Activated naive CD8-positive, alpha-beta T cell (primary cell): Measurements from ENCODE around the gene FBXL7.

Experiments
- H3K27ac Mint-ChIP-seq: one replicate; pipeline ENCODE4 v1.8.0; 2021; ENCODE audit warnings: mixed read lengths
- H3K27me3 Mint-ChIP-seq: one replicate; pipeline ENCODE4 v1.8.0; 2021; ENCODE audit warnings: mixed read lengths
- H3K36me3 Mint-ChIP-seq: one replicate; pipeline ENCODE4 v1.8.0; 2021; ENCODE audit warnings: mixed read lengths
- H3K4me1 Mint-ChIP-seq: one replicate; pipeline ENCODE4 v1.8.0; 2021; ENCODE audit warnings: low read depth, mixed read lengths
- H3K4me3 Mint-ChIP-seq: one replicate; pipeline ENCODE4 v1.8.0; 2021; ENCODE audit warnings: mild to moderate bottlenecking, mixed read lengths
- H3K9me3 Mint-ChIP-seq: one replicate; pipeline ENCODE4 v1.8.0; 2021; ENCODE audit warnings: low read depth, mixed read lengths

The FBXL7 gene

GRCh38 chr5:15618938-15619337 is 119.0 kb downstream of the FBXL7 start:
- H3K27me3 Mint-ChIP-seq, result no peaks in the 10 kb centered on the region
- H3K27ac Mint-ChIP-seq, result no peak overlapping the region
- peaks cover 6% of the 10 kb centered on the region for H3K9me3 Mint-ChIP-seq
- no peaks in the 10 kb centered on the region for H3K4me1 Mint-ChIP-seq
- H3K36me3 Mint-ChIP-seq, result no peaks in the 10 kb centered on the region
- no peak overlapping the region for H3K4me3 Mint-ChIP-seq

GRCh38 chr5:15620501-15620900 is 120.5 kb downstream of the FBXL7 start:
- H3K9me3 Mint-ChIP-seq, result peaks cover 6% of the 10 kb centered on the region
- H3K36me3 Mint-ChIP-seq, result no peaks in the 10 kb centered on the region
- no peak overlapping the region for H3K4me3 Mint-ChIP-seq
- H3K4me1 Mint-ChIP-seq, result no peaks in the 10 kb centered on the region
- H3K27me3 Mint-ChIP-seq, result no peaks in the 10 kb centered on the region
- H3K27ac Mint-ChIP-seq, result no peak overlapping the region

- H3K27me3 Mint-ChIP-seq, result no peaks in the 10 kb centered on the region
- no peaks in the 10 kb centered on the region for H3K36me3 Mint-ChIP-seq
- peaks cover 3% of the 10 kb centered on the region for H3K9me3 Mint-ChIP-seq
- H3K4me3 Mint-ChIP-seq, result no peak overlapping the region
- H3K4me1 Mint-ChIP-seq, result no peaks in the 10 kb centered on the region
- H3K27ac Mint-ChIP-seq, result no peak overlapping the region
Measured at GRCh38 chr5:15621094-15621493, 121.1 kb downstream of the FBXL7 start.

- Mint-ChIP-seq H3K9me3 (peaks cover 2% of the 10 kb centered on the region), H3K27ac (no peak overlapping the region), H3K36me3 (no peaks in the 10 kb centered on the region), H3K4me3 (no peak overlapping the region), H3K4me1 (no peaks in the 10 kb centered on the region), H3K27me3 (no peaks in the 10 kb centered on the region)
Measured at GRCh38 chr5:15623794-15624193, 123.8 kb downstream of the FBXL7 start.

GRCh38 chr5:15627109-15627508 is 127.1 kb downstream of the FBXL7 start:
- H3K36me3 Mint-ChIP-seq, result no peaks in the 10 kb centered on the region
- no peak overlapping the region for H3K27ac Mint-ChIP-seq
- H3K4me3 Mint-ChIP-seq, result no peak overlapping the region
- peaks cover 2% of the 10 kb centered on the region for H3K9me3 Mint-ChIP-seq
- no peaks in the 10 kb centered on the region for H3K4me1 Mint-ChIP-seq
- no peaks in the 10 kb centered on the region for H3K27me3 Mint-ChIP-seq

GRCh38 chr5:15627647-15628046 is 127.7 kb downstream of the FBXL7 start:
- Mint-ChIP-seq H3K27ac (no peak overlapping the region), H3K36me3 (no peaks in the 10 kb centered on the region), H3K9me3 (peaks cover 2% of the 10 kb centered on the region), H3K4me3 (no peak overlapping the region), H3K4me1 (no peaks in the 10 kb centered on the region), H3K27me3 (no peaks in the 10 kb centered on the region)

GRCh38 chr5:15630441-15630840 is 130.5 kb downstream of the FBXL7 start:
- no peaks in the 10 kb centered on the region for H3K36me3 Mint-ChIP-seq
- no peaks in the 10 kb centered on the region for H3K27me3 Mint-ChIP-seq
- H3K4me3 Mint-ChIP-seq, result no peak overlapping the region
- no peaks in the 10 kb centered on the region for H3K4me1 Mint-ChIP-seq
- H3K27ac Mint-ChIP-seq, result no peak overlapping the region
- no peaks in the 10 kb centered on the region for H3K9me3 Mint-ChIP-seq

- no peaks in the 10 kb centered on the region for H3K36me3 Mint-ChIP-seq
- no peaks in the 10 kb centered on the region for H3K4me1 Mint-ChIP-seq
- no peaks in the 10 kb centered on the region for H3K27me3 Mint-ChIP-seq
- H3K9me3 Mint-ChIP-seq, result peaks cover 5% of the 10 kb centered on the region
- H3K27ac Mint-ChIP-seq, result no peak overlapping the region
- no peak overlapping the region for H3K4me3 Mint-ChIP-seq
Measured at GRCh38 chr5:15634591-15635288, 134.8 kb downstream of the FBXL7 start.

- H3K4me1 Mint-ChIP-seq, result no peaks in the 10 kb centered on the region
- H3K27me3 Mint-ChIP-seq, result no peaks in the 10 kb centered on the region
- H3K36me3 Mint-ChIP-seq, result no peaks in the 10 kb centered on the region
- peaks cover 5% of the 10 kb centered on the region for H3K9me3 Mint-ChIP-seq
- no peak overlapping the region for H3K27ac Mint-ChIP-seq
- no peak overlapping the region for H3K4me3 Mint-ChIP-seq
Measured at GRCh38 chr5:15635289-15635616, 135.3 kb downstream of the FBXL7 start.

- H3K27ac Mint-ChIP-seq, result no peak overlapping the region
- H3K9me3 Mint-ChIP-seq, result peaks cover 7% of the 10 kb centered on the region
- no peaks in the 10 kb centered on the region for H3K36me3 Mint-ChIP-seq
- no peak overlapping the region for H3K4me3 Mint-ChIP-seq
- no peaks in the 10 kb centered on the region for H3K4me1 Mint-ChIP-seq
- no peaks in the 10 kb centered on the region for H3K27me3 Mint-ChIP-seq
Measured at GRCh38 chr5:15637345-15637744, 137.4 kb downstream of the FBXL7 start.

- no peak overlapping the region for H3K4me3 Mint-ChIP-seq
- no peaks in the 10 kb centered on the region for H3K36me3 Mint-ChIP-seq
- no peaks in the 10 kb centered on the region for H3K27me3 Mint-ChIP-seq
- peaks cover 7% of the 10 kb centered on the region for H3K9me3 Mint-ChIP-seq
- H3K4me1 Mint-ChIP-seq, result no peaks in the 10 kb centered on the region
- H3K27ac Mint-ChIP-seq, result no peak overlapping the region
Measured at GRCh38 chr5:15637886-15638285, 137.9 kb downstream of the FBXL7 start.

GRCh38 chr5:15638296-15638695 is 138.3 kb downstream of the FBXL7 start:
- Mint-ChIP-seq H3K27me3 (no peaks in the 10 kb centered on the region), H3K4me1 (no peaks in the 10 kb centered on the region), H3K9me3 (peaks cover 7% of the 10 kb centered on the region), H3K36me3 (no peaks in the 10 kb centered on the region), H3K27ac (no peak overlapping the region), H3K4me3 (no peak overlapping the region)

- Mint-ChIP-seq H3K4me1 (no peaks in the 10 kb centered on the region), H3K27me3 (no peaks in the 10 kb centered on the region), H3K36me3 (no peaks in the 10 kb centered on the region), H3K27ac (no peak overlapping the region), H3K9me3 (peaks cover 7% of the 10 kb centered on the region), H3K4me3 (no peak overlapping the region)
Measured at GRCh38 chr5:15639288-15639687, 139.3 kb downstream of the FBXL7 start.

- Mint-ChIP-seq H3K27ac (no peak overlapping the region), H3K9me3 (peaks cover 7% of the 10 kb centered on the region), H3K36me3 (no peaks in the 10 kb centered on the region), H3K27me3 (no peaks in the 10 kb centered on the region), H3K4me1 (no peaks in the 10 kb centered on the region), H3K4me3 (no peak overlapping the region)
Measured at GRCh38 chr5:15640116-15640515, 140.1 kb downstream of the FBXL7 start.

GRCh38 chr5:15643731-15644130 is 143.8 kb downstream of the FBXL7 start:
- no peaks in the 10 kb centered on the region for H3K36me3 Mint-ChIP-seq
- H3K27me3 Mint-ChIP-seq, result no peaks in the 10 kb centered on the region
- H3K27ac Mint-ChIP-seq, result no peak overlapping the region
- H3K4me1 Mint-ChIP-seq, result no peaks in the 10 kb centered on the region
- no peak overlapping the region for H3K4me3 Mint-ChIP-seq
- peaks cover 13% of the 10 kb centered on the region for H3K9me3 Mint-ChIP-seq

- H3K4me3 Mint-ChIP-seq, result no peak overlapping the region
- H3K27ac Mint-ChIP-seq, result no peak overlapping the region
- H3K9me3 Mint-ChIP-seq, result peaks cover 17% of the 10 kb centered on the region
- H3K4me1 Mint-ChIP-seq, result no peaks in the 10 kb centered on the region
- no peaks in the 10 kb centered on the region for H3K27me3 Mint-ChIP-seq
- H3K36me3 Mint-ChIP-seq, result no peaks in the 10 kb centered on the region
Measured at GRCh38 chr5:15645381-15646160, 145.6 kb downstream of the FBXL7 start.
